ENCODE results near the gene NUF2.

Gene NUF2

DNA sequence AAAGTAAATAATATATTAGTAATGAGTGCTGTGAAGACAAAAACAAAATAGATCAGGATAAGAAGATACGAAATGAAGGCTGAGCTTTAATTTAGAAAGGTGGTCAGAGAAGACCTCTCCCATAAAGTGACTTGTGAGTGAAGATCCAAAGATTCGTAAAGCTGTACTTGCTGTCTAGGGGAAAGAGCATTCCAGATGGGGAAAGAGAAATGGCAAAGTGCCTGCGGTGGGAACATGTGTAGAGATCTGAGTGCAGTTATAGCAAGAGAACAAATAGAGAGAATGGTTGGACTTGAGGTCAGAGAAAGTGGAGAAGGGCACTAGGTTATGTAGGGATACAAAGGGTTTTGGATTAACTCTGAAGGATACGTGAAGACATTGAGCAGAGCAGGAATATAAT lies 60.6 kb downstream of the NUF2 start:
- ATAC-seq: no peak
- TF ChIP-seq ZC3H10 (CRISPR knock-in tag; IDR thresholded peaks at IDR 0.05): no peak
- TF ChIP-seq TOX (CRISPR knock-in tag; IDR thresholded peaks at IDR 0.05; ENCODE audit: borderline replicate concordance): no peak
- no peak for TF ChIP-seq BACH2 (CRISPR knock-in tag; IDR thresholded peaks at IDR 0.05; ENCODE audit: borderline replicate concordance)
- TF ChIP-seq PPARA (CRISPR knock-in tag; IDR thresholded peaks at IDR 0.05; ENCODE audit: borderline replicate concordance): no peak
- no peak for TF ChIP-seq ZFP3 (CRISPR knock-in tag; IDR thresholded peaks at IDR 0.05)
- TF ChIP-seq, protein P1, sequence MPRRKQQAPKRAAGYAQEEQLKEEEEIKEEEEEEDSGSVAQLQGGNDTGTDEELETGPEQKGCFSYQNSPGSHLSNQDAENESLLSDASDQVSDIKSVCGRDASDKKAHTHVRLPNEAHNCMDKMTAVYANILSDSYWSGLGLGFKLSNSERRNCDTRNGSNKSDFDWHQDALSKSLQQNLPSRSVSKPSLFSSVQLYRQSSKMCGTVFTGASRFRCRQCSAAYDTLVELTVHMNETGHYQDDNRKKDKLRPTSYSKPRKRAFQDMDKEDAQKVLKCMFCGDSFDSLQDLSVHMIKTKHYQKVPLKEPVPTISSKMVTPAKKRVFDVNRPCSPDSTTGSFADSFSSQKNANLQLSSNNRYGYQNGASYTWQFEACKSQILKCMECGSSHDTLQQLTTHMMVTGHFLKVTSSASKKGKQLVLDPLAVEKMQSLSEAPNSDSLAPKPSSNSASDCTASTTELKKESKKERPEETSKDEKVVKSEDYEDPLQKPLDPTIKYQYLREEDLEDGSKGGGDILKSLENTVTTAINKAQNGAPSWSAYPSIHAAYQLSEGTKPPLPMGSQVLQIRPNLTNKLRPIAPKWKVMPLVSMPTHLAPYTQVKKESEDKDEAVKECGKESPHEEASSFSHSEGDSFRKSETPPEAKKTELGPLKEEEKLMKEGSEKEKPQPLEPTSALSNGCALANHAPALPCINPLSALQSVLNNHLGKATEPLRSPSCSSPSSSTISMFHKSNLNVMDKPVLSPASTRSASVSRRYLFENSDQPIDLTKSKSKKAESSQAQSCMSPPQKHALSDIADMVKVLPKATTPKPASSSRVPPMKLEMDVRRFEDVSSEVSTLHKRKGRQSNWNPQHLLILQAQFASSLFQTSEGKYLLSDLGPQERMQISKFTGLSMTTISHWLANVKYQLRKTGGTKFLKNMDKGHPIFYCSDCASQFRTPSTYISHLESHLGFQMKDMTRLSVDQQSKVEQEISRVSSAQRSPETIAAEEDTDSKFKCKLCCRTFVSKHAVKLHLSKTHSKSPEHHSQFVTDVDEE (CRISPR knock-in tag; IDR thresholded peaks at IDR 0.05): no peak
- TF ChIP-seq ESRRG (CRISPR knock-in tag; IDR thresholded peaks at IDR 0.05): no peak

DNA sequence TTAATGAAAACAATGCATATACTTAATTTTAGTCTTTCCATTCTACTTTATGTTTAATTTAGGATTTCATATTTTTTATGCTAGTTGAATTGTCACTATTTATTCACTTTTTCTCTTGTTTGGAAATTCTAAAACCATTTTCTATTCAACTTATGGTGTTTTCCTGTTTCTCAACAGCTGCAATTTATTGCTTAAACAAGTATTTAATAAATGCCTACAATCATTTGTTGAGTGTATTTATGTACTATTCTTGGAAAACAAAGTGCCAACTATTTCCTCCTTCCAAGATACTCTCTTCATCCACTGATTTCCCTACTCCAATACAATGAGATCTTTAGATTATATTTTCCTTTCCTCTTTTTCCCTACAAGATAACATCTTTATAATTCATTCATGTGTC lies 65.4 kb downstream of the NUF2 start:
- TF ChIP-seq, protein P2, sequence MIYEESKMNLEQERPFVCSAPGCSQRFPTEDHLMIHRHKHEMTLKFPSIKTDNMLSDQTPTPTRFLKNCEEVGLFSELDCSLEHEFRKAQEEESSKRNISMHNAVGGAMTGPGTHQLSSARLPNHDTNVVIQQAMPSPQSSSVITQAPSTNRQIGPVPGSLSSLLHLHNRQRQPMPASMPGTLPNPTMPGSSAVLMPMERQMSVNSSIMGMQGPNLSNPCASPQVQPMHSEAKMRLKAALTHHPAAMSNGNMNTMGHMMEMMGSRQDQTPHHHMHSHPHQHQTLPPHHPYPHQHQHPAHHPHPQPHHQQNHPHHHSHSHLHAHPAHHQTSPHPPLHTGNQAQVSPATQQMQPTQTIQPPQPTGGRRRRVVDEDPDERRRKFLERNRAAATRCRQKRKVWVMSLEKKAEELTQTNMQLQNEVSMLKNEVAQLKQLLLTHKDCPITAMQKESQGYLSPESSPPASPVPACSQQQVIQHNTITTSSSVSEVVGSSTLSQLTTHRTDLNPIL (CRISPR knock-in tag; IDR thresholded peaks at IDR 0.05; ENCODE audit: low read depth): no peak
- no peak for ATAC-seq

DNA sequence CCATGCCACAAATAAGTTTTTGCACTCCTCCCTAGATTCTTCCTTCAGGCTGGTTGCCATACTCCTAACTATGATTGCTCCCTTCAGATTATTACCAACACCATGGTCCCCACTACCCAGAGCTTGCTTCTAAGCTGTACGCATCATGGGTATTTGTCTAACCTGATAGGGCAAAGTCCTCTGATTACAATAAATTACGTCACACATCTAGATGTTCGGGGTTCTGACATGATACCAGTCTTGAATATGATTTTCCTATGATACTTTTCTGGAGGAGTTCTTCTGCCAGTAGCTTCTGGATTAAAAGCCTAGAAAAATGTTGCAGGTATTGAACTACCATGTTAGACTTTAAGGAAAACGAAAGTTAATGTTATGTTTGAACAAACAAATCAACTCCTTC lies 67.2 kb downstream of the NUF2 start:
- no peak for TF ChIP-seq TOX (CRISPR knock-in tag; IDR thresholded peaks at IDR 0.05; ENCODE audit: borderline replicate concordance)
- TF ChIP-seq ZFP3 (CRISPR knock-in tag; IDR thresholded peaks at IDR 0.05): no peak
- no peak for TF ChIP-seq SNAI2 (CRISPR knock-in tag; IDR thresholded peaks at IDR 0.05)
- no peak for TF ChIP-seq CSDC2 (CRISPR knock-in tag; IDR thresholded peaks at IDR 0.05)
- TF ChIP-seq GLIS3 (CRISPR knock-in tag; IDR thresholded peaks at IDR 0.05): no peak
- no peak for TF ChIP-seq OSR1 (CRISPR knock-in tag; IDR thresholded peaks at IDR 0.05)
- TF ChIP-seq, protein P3, sequence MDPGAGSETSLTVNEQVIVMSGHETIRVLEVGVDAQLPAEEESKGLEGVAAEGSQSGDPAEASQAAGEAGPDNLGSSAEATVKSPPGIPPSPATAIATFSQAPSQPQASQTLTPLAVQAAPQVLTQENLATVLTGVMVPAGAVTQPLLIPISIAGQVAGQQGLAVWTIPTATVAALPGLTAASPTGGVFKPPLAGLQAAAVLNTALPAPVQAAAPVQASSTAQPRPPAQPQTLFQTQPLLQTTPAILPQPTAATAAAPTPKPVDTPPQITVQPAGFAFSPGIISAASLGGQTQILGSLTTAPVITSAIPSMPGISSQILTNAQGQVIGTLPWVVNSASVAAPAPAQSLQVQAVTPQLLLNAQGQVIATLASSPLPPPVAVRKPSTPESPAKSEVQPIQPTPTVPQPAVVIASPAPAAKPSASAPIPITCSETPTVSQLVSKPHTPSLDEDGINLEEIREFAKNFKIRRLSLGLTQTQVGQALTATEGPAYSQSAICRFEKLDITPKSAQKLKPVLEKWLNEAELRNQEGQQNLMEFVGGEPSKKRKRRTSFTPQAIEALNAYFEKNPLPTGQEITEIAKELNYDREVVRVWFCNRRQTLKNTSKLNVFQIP (CRISPR knock-in tag; IDR thresholded peaks at IDR 0.05; ENCODE audit: borderline replicate concordance, low read depth): no peak
- ATAC-seq: no peak

DNA sequence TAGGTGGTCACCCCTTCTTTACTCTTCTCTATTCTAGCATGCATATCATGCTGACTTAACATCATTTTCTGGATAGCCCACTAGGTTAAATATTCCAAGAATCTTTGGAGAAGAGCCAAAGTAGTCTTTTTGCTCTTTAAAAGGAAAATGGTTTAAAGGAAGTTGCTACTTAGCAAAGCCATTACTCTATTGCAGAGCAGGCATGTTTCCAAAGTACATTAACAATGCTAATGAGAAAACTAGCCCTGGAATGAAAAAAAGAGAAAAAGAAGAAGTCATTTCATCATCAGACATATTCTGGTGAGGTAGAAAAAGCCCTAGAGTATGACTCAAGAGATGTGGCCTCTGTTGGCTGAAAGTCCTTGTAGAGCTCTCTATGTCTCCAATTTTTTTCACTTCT lies 74.0 kb downstream of the NUF2 start:
- TF ChIP-seq ZC3H10 (CRISPR knock-in tag; IDR thresholded peaks at IDR 0.05) (no peak), ISL1 (CRISPR knock-in tag; IDR thresholded peaks at IDR 0.05) (peak; percentile 92), ZFP30 (CRISPR knock-in tag; IDR thresholded peaks at IDR 0.05) (0 out of 2 replicates have a peak, but pooled peaks have one; percentile 44), GLIS3 (CRISPR knock-in tag; IDR thresholded peaks at IDR 0.05) (no peak), BACH2 (CRISPR knock-in tag; IDR thresholded peaks at IDR 0.05; ENCODE audit: borderline replicate concordance) (no peak), ESRRG (CRISPR knock-in tag; IDR thresholded peaks at IDR 0.05) (no peak), SNAI2 (CRISPR knock-in tag; IDR thresholded peaks at IDR 0.05) (no peak)
- TF ChIP-seq, protein P2 (CRISPR knock-in tag; IDR thresholded peaks at IDR 0.05; ENCODE audit: low read depth): no peak
- TF ChIP-seq, protein P4, sequence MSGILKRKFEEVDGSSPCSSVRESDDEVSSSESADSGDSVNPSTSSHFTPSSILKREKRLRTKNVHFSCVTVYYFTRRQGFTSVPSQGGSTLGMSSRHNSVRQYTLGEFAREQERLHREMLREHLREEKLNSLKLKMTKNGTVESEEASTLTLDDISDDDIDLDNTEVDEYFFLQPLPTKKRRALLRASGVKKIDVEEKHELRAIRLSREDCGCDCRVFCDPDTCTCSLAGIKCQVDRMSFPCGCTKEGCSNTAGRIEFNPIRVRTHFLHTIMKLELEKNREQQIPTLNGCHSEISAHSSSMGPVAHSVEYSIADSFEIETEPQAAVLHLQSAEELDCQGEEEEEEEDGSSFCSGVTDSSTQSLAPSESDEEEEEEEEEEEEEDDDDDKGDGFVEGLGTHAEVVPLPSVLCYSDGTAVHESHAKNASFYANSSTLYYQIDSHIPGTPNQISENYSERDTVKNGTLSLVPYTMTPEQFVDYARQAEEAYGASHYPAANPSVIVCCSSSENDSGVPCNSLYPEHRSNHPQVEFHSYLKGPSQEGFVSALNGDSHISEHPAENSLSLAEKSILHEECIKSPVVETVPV (CRISPR knock-in tag; IDR thresholded peaks at IDR 0.05): no peak
- no peak for ATAC-seq

DNA sequence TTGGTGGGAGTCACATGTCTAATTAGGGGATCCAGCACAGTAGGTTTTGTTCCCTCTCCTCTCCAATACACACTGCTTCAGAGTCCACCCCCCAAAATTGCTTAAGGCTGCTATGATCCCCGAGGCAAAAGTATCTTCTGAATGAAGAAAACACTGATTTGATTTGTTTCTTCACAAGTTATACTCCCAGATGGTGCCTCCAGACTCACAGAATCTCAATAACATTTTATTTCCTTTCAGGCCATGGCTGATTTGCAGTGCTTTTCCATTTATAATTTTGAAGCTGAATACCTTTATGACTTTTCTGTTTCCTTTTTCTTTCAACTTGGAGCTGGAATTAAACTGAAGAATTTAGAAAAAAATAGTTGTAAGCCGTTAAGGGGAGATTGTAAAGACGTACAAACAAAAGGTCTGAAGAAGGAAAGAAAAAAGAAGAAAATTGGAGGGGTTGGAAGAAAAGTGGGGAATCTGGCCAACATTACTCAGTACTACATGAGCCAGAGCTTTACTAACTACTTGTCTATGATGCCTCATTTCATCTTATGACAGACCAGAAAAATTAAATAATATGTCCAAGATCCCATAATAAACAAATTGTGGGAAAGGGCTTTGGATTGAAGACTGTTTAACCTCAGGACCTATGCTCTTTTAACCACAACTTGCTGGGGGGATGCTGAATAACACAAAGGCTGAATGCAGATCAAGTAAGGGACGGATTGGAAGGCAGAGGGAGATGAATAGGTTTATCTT lies 75.9 kb downstream of the NUF2 start:
- no peak for ATAC-seq
- TF ChIP-seq ESRRG (CRISPR knock-in tag; IDR thresholded peaks at IDR 0.05) (no peak), OSR1 (CRISPR knock-in tag; IDR thresholded peaks at IDR 0.05) (no peak), CSDC2 (CRISPR knock-in tag; IDR thresholded peaks at IDR 0.05) (no peak), ZFP30 (CRISPR knock-in tag; IDR thresholded peaks at IDR 0.05) (no peak), TOX (CRISPR knock-in tag; IDR thresholded peaks at IDR 0.05; ENCODE audit: borderline replicate concordance) (no peak), ZC3H10 (CRISPR knock-in tag; IDR thresholded peaks at IDR 0.05) (no peak), BACH2 (CRISPR knock-in tag; IDR thresholded peaks at IDR 0.05; ENCODE audit: borderline replicate concordance) (no peak), ZNF565 (CRISPR knock-in tag; conservative IDR thresholded peaks at IDR 0.05; ENCODE audit: low read depth) (no peak), SNAI2 (CRISPR knock-in tag; IDR thresholded peaks at IDR 0.05) (no peak), ISL1 (CRISPR knock-in tag; IDR thresholded peaks at IDR 0.05) (no peak), ZFP3 (CRISPR knock-in tag; IDR thresholded peaks at IDR 0.05) (no peak), PPARA (CRISPR knock-in tag; IDR thresholded peaks at IDR 0.05; ENCODE audit: borderline replicate concordance) (no peak)
- TF ChIP-seq, protein P2 (CRISPR knock-in tag; IDR thresholded peaks at IDR 0.05; ENCODE audit: low read depth): no peak
- TF ChIP-seq, protein P1 (CRISPR knock-in tag; IDR thresholded peaks at IDR 0.05): no peak

Data from SK-N-SH treated with all-trans-retinoic acid at 6 μM for 48 hours (cell line).